PFSK-1 (cell line): ENCODE data around the gene ZKSCAN4.

Source experiments
- FOXP2 ChIP-seq: optimal IDR thresholded peaks from 2 replicates; pipeline ENCODE3; 2011; ENCODE audit warnings: borderline replicate concordance, control low read depth, inconsistent platforms; ENCODE audit not compliant: insufficient read depth; ENCODE audit errors: extremely low read length, extremely low read depth
- POLR2AphosphoS5 ChIP-seq: IDR thresholded peaks from 2 replicates; pipeline ENCODE4 v1.6.1; 2012; ENCODE audit warnings: low read depth, mild to moderate bottlenecking, control low read depth, low read length, moderate library complexity
- SIN3A ChIP-seq: IDR thresholded peaks from 2 replicates; pipeline ENCODE4 v1.6.1; 2012; ENCODE audit warnings: mild to moderate bottlenecking, low read length, moderate library complexity, borderline replicate concordance; ENCODE audit not compliant: insufficient read depth
- TAF1 ChIP-seq: IDR thresholded peaks from 2 replicates; pipeline ENCODE4 v1.6.1; 2012; ENCODE audit warnings: low read length, control low read depth, borderline replicate concordance; ENCODE audit not compliant: insufficient read depth
- TF ChIP-seq, protein P1 (sequence below), 2 experiments: IDR thresholded peaks; 2 replicates each; pipeline versions ENCODE4 v1.6.1 to v1.8.0; 2011 to 2012; ENCODE audit warnings: low read depth in 2 of 2, low read length in 2 of 2, control low read depth in 1 of 2, inconsistent platforms in 1 of 2, mild to moderate bottlenecking in 1 of 2, moderate library complexity in 1 of 2; ENCODE audit not compliant: insufficient read depth in 1 of 2

The ZKSCAN4 gene

DNA sequence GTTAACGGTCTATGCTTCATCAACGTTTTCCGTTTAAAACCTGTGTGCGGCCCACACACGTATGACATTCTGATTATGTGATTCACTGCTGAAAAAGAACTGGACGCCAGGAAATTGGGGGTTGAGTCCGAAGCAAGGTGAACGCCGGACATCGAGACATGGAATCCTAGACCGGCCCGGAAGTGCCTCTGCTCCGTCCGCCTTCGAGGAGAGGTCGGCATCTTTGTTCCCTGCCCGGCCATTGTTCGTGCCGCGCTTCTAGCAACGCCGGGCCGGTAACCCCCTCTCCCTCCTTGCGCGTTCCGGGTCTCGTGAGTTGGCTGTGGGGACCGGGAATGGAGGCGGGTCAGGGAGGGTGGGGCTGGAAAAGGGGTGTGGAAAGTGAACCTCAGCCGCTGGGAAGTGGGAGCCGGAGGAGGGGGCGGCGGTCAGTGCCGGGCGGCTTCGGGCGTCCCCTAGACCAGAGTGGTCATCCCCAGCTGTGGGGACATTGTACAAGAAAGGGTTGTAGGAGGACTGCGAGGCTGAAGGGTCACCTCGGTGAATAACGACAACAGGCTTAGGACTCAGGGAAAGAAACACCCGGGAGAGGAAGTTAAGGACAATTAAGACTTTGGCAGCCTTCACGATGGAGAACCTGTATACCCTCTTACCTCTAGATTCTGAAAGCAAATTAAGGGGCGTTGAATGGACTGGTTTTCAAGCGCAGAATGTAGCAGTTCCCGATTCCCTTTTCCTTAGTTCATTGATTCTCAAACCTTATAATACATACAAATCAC is 26.8 kb downstream of the ZKSCAN4 start, which contains the start of gene ZSCAN9:
Gene ZSCAN9, plus strand, starts transcription at position 220 of the 779 bp plus-strand sequence. CDS start 1,810 bp downstream, outside the sequence.
- TF ChIP-seq, protein P1, sequence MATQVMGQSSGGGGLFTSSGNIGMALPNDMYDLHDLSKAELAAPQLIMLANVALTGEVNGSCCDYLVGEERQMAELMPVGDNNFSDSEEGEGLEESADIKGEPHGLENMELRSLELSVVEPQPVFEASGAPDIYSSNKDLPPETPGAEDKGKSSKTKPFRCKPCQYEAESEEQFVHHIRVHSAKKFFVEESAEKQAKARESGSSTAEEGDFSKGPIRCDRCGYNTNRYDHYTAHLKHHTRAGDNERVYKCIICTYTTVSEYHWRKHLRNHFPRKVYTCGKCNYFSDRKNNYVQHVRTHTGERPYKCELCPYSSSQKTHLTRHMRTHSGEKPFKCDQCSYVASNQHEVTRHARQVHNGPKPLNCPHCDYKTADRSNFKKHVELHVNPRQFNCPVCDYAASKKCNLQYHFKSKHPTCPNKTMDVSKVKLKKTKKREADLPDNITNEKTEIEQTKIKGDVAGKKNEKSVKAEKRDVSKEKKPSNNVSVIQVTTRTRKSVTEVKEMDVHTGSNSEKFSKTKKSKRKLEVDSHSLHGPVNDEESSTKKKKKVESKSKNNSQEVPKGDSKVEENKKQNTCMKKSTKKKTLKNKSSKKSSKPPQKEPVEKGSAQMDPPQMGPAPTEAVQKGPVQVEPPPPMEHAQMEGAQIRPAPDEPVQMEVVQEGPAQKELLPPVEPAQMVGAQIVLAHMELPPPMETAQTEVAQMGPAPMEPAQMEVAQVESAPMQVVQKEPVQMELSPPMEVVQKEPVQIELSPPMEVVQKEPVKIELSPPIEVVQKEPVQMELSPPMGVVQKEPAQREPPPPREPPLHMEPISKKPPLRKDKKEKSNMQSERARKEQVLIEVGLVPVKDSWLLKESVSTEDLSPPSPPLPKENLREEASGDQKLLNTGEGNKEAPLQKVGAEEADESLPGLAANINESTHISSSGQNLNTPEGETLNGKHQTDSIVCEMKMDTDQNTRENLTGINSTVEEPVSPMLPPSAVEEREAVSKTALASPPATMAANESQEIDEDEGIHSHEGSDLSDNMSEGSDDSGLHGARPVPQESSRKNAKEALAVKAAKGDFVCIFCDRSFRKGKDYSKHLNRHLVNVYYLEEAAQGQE (IDR thresholded peaks at IDR 0.05; ENCODE audit: insufficient read depth in 1 of 2, low read depth in 2 of 2, low read length in 2 of 2), result peak in 1 of 2 experiments; percentile 60; a peak in 2 of 4 replicates
- TF ChIP-seq TAF1 (peak; percentile 92; the same call in 1 of the 2 replicates), SIN3A (no peak; the same call in 1 of the 2 replicates), POLR2AphosphoS5 (peak; percentile 80), FOXP2 (peak; percentile 30)

DNA sequence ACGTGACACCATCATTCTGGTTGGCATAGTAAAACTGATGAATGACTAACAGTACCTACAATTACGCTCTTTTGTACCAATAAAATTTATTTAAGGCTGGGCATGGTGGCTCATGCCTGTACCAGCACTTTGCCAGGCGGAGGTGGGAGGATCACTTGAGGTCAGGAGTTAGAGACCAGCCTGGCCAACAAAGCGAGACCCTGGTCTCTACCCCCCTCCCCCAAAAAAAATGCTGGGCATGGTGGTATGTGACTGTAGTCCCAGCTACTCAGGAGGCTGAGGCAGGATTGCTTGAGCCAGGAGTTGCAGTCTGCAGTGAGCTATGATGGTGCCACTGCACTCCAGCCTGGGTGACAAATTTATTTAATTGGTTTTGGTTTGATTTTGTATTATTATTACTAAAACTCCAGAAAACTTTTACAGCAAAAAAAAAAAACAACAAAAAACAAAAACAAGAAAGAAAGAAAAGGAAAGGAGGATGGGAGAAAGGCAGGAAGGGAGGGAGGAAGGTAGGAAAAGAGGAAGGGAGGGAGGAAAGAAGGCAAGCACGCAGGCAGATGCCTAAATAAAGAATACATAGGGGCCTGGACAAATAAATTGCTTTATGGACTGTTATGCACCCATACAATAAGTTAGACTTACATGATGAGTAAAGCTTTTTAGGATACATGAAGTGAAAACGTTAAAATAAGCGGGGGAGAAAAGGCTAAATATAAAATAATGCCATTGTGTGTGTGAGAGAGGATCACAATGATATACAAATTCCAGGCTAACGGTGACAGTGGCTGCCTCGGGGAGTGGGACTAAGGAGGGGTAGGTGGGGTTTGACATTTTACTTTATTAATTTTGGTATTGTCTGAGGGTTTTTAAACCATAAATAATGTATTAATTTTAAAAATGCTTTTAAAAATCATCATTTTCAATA is 27.7 kb downstream of the ZKSCAN4 start:
- TF ChIP-seq POLR2AphosphoS5 (no peak), SIN3A (no peak), TAF1 (no peak), FOXP2 (no peak)
- TF ChIP-seq, protein P1 (IDR thresholded peaks at IDR 0.05; ENCODE audit: insufficient read depth in 1 of 2, low read depth in 2 of 2, low read length in 2 of 2), result no peak

DNA sequence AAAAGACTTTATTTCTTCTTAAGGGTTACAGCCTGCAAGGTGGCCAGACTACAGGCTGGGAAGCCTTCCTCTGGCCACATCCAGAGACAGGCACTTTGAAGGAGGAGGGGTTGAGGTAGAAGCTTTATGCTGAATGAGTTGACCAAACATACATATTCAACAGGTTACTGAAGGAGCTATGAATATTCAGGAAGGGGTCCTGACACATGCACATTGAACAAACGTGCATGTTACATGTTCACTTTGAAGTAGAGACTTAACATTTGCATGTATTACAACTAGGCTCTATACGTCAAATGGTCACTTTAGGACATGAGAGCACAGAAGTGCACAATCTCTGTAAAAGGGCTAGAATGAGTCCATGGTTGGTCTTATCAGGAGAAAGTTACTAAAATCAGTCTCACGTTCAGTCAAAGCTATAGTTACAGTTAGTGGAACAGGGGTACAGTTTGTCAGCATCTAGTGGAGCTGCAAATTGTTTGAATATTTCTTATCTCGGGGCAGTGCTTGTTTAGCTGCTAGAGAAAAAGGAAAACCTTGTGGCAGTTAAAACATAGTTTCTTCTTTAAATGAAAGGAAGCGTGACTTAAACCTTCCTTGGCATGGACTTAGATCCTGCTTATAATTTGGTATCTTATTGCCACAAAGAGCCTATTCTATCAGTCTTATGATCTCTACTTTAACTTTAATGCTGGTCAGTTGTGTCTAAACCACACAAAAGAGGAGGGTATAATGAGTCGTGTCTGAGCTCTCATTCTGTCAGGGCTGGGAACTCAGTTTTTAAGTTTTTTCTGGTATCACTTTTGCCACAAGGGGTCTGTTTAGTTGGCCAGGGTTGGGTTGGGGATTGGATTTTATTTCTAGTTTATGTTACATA is 31.6 kb downstream of the ZKSCAN4 start:
- TF ChIP-seq SIN3A, result no peak
- no peak for TF ChIP-seq POLR2AphosphoS5
- no peak for TF ChIP-seq FOXP2
- TF ChIP-seq TAF1, result no peak
- TF ChIP-seq, protein P1 (IDR thresholded peaks at IDR 0.05; ENCODE audit: insufficient read depth in 1 of 2, low read depth in 2 of 2, low read length in 2 of 2), result no peak
